Omental fat pad (tissue), 4 donors: Measurements from ENCODE around the gene DCLK1. TPM values are rescaled to one million over a fixed set of nuclear protein-coding genes. Genes with fewer than 3 reads are reported as not detected.

ENCODE experiments used
- ATAC-seq: fragments of 150-250 bp; one replicate; pipeline ENCODE4 v1.9.1; 2016; ENCODE audit warnings: mild to moderate bottlenecking, moderate library complexity; ENCODE audit not compliant: low FRiP score
- DNase-seq: peaks from one replicate; pipeline ENCODE4 v3.0.0-alpha.2; 2019; ENCODE audit warnings: low spot score
- total RNA-seq, 4 donors: library from RNA; depleted of rRNA; stranded (reverse); fragments of >200 nt; gene quantifications; one replicate each; pipeline ENCODE4 v1.1.0, GENCODE V29; 2016
- TF ChIP-seq, protein P1 (sequence below), 3 donors: fragments of 450-650 bp; IDR thresholded peaks; one replicate each; pipeline ENCODE4 v1.5.1; 2016 to 2017; ENCODE audit warnings: antibody characterized with exemption in 3 of 3, mild to moderate bottlenecking in 3 of 3, moderate library complexity in 2 of 3

Gene DCLK1
- total RNA-seq, 4 donors from 2014 or later = 13.9 to 206 (median 30.5) TPM

DNA sequence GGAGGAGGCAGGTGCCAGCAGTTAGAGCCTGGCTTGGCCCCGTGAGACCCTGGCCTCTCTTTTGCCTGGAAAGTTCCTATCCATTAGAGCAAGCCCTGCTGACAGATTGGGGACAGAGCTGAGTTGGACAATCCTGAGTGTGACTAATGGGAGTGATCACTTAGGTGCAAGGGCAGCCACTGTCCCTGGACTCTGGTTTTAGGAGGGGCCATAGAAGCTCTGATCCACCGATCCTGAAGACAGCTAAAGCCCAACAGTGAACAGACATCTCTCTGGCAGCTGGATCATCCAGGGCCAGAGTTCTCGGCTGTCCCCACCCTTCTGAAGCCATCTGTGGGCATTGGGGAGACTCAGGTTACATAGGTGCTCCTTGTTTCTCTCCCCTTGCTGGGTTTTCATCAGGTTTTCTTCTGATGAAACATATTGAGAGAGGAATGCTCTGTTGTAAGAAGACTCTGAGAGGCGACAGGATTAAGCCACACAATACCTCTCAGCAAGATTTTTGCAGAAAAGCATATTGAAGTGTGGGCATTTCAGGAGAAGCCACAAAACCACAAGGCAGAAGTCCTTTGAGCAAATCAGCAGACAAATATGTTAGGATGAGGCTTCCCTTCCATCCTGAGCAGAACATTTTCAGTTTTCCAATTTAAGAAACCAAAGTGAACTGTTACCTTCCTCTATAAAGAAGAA lies 366.7 kb downstream of the DCLK1 start:
- DNase-seq (no peak), ATAC-seq (no peak)
- TF ChIP-seq, protein P1, sequence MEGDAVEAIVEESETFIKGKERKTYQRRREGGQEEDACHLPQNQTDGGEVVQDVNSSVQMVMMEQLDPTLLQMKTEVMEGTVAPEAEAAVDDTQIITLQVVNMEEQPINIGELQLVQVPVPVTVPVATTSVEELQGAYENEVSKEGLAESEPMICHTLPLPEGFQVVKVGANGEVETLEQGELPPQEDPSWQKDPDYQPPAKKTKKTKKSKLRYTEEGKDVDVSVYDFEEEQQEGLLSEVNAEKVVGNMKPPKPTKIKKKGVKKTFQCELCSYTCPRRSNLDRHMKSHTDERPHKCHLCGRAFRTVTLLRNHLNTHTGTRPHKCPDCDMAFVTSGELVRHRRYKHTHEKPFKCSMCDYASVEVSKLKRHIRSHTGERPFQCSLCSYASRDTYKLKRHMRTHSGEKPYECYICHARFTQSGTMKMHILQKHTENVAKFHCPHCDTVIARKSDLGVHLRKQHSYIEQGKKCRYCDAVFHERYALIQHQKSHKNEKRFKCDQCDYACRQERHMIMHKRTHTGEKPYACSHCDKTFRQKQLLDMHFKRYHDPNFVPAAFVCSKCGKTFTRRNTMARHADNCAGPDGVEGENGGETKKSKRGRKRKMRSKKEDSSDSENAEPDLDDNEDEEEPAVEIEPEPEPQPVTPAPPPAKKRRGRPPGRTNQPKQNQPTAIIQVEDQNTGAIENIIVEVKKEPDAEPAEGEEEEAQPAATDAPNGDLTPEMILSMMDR (IDR thresholded peaks at IDR 0.05) = no peak

DNA sequence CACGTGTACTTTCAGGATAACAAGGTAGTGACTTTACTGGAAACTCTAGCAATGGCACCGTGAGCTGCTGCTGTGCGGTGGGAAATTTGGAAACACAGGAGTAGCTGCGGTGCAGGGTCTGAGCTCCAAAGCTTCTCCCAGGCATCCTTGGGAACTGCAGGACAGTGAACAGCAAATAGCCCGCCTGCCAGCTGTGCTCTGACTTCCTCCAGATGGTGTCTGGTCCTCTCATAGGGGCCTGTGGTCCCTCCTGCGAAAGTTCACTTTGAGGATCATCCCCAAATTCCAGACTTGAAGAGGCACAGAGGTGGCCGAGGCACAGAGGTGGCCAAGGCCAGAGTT lies 367.4 kb downstream of the DCLK1 start:
- ATAC-seq = no peak
- no peak for DNase-seq
- TF ChIP-seq, protein P1 (IDR thresholded peaks at IDR 0.05) = no peak

DNA sequence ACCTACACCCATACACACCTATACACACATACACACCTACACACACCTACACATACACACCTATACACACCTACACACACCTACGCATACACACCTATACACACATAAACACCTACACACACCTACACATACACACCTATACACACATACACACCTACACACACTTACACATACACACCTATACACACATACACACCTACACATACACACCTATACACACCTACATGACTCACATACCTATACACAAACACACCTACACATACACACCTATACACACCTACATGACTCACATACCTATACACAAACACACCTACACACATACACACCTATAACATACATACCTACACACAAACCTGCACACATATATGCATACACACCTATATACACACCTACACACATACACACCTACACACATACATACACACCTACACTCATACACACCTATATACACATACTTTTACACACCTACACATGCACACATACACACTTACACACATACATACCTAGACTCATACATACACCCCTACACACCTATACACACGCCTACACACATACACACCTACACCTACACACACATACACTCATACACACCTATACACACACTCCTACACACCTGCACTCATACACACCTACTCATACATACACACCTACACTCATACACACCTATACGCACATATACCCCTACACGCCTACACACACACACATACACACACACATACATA lies 368.0 kb downstream of the DCLK1 start:
- ATAC-seq (no peak), DNase-seq (no peak)
- TF ChIP-seq, protein P1 (IDR thresholded peaks at IDR 0.05) = no peak

DNA sequence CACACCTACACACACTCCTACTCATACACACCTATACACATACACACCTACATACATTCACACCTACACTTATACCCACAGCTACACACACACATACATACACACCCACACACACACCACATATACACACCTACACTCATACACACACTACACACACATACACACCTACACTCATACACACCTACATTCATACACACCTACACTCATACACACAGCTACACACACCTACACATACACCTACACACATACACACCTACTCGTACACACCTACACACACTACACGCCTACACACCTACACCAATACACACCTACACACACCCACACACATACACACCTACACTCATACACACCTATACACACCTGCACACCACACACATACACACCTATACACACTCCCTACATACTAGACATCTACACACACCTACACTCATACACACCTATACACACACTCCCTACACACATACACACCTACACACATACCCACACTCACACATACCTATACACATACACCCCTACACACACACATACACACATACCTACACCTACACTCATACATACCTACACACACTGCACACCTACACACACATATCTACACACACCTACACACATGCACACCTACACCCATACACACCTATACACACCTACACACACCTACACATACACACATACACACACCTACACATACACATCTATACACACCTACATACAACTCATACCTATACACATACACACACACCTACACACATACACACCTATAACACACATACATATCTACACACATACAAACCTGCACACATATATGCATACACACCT lies 369.5 kb downstream of the DCLK1 start:
- ATAC-seq = no peak
- no peak for DNase-seq
- TF ChIP-seq, protein P1 (IDR thresholded peaks at IDR 0.05) = no peak

DNA sequence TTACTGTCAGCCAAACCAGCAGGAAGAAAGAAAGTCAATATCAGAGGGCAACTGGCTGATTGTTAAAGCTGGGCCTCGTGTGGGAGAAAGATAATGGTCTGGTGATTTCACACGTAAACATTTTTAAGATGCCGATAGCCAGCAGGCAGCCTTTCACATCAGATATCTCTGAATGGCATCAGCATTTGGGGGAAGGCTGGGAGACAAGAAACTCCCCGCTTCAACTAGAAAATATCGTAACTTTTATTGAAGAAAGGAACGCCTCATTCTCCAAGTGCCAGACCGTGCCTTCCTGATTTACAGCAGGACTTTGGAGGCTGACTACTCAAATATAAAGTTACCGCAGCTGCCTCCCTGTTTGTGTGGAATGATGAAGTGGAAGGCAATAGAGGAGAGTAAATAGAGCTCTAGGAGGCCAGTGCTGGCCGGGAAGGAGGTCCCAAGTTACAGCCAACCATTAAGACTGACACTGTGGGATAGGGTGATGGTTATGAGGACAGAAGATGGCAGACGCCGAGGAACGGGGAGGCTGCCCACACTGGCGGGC lies 370.4 kb downstream of the DCLK1 start:
- ATAC-seq = no peak
- DNase-seq = no peak
- TF ChIP-seq, protein P1 (IDR thresholded peaks at IDR 0.05) = no peak

DNA sequence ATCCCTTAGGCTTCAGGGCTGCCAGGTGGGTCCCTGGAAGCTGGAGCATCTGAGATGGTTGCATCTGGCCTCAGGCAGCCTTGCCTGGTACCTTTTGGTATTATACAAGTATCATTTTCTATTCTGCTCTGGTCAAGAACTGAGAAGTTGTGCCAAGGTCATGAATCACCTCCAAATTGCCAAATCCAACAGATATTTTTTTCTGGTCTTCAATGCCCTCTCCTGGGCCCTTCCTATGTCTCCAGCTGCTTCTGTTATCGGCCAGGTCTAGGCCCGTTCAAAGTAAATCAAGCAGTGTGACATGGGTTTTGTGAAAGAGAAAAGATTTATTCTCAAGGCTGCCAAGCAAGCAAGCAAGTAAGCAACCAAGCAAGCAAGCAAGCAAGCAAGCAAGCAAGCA lies 383.6 kb downstream of the DCLK1 start:
- TF ChIP-seq, protein P1 (IDR thresholded peaks at IDR 0.05) = no peak
- no peak for DNase-seq
- ATAC-seq = no peak
